ENCODE measurements around the gene CACNG4. TPM values are rescaled to one million over a fixed set of nuclear protein-coding genes. Genes with fewer than 3 reads are reported as not detected.

CACNG4 gene
- total and polyA plus RNA-seq, 2 of the 4 experiments (the other 2 are of a cell fraction), result under 0.01 to 0.53 TPM

- no peak overlapping the region for H4K8ac ChIP-seq (ENCODE audit: low read depth in 2 of 2, low read length in 2 of 2)
- POLR2A ChIA-PET (ENCODE audit: unreplicated experiment), result no interaction called here
- no peak overlapping the region for H4K5ac ChIP-seq (ENCODE audit: low read depth, low read length)
- no peak overlapping the region for H3K4me2 ChIP-seq (ENCODE audit: low read depth, low read length)
- peaks cover 20% of the 10 kb centered on the region for H3K9me3 ChIP-seq (ENCODE audit: control insufficient read depth, insufficient read depth, low read length)
- 0 out of 2 replicates have a peak, but pooled peaks cover 4% of the 10 kb centered on the region for H4K20me1 ChIP-seq (ENCODE audit: insufficient read depth, low read length)
- H2AFZ ChIP-seq (replicated peaks; ENCODE audit: low read length, poor library complexity), result no peak overlapping the region
- H3K56ac ChIP-seq (ENCODE audit: extremely low read depth, insufficient read depth, low read length), result no peak overlapping the region
- intact Hi-C loops (cut with micrococcal nuclease), result no loop called here
- no peaks in the 10 kb centered on the region for H3K4me1 ChIP-seq (ENCODE audit: control insufficient read depth, insufficient read depth, low read length)
- no peaks in the 10 kb centered on the region for H3K36me3 ChIP-seq (ENCODE audit: control insufficient read depth, insufficient read depth, low read length)
- no peak for ATAC-seq (ENCODE audit: low read depth)
- no peak overlapping the region for H2BK20ac ChIP-seq (ENCODE audit: low read depth, low read length)
- H4K91ac ChIP-seq (ENCODE audit: insufficient read depth, low read depth, low read length), result no peak overlapping the region
- H3K18ac ChIP-seq (ENCODE audit: low read depth, low read length), result no peak overlapping the region
- no peak for DNase-seq
- no peak overlapping the region for H3K9ac ChIP-seq (ENCODE audit: low read depth, low read length)
- H3K27me3 ChIP-seq (ENCODE audit: control insufficient read depth, insufficient read depth, low read length), result peaks cover 10% of the 10 kb centered on the region
- WGBS, 2 experiments (ENCODE audit: extremely low coverage in 2 of 2, insufficient read length in 1 of 2), result 100% methylated on average over 1 of the region's 5 CpGs; no CpG with 5 or more reads in 1 of the 2 experiments
- peaks cover 5% of the 10 kb centered on the region for H3K9me1 ChIP-seq (ENCODE audit: insufficient read depth, low read length)
- H2AK9ac ChIP-seq (replicated peaks; ENCODE audit: low read depth, low read length, poor library complexity), result no peak overlapping the region
- no peak overlapping the region for H2BK5ac ChIP-seq (ENCODE audit: low read depth, low read length, poor library complexity, severe bottlenecking)
- H2BK120ac ChIP-seq (ENCODE audit: low read depth, low read length), result no peak overlapping the region
- dilution Hi-C loops (cut with HindIII; ENCODE audit: low sequenced_read_pairs, unreplicated experiment), result no loop called here
- no peak overlapping the region for H3K14ac ChIP-seq (replicated peaks; ENCODE audit: low read depth, low read length)
- no peak overlapping the region for H3K4ac ChIP-seq (ENCODE audit: low read depth, low read length)
- H3K4me3 ChIP-seq (ENCODE audit: insufficient read depth, low read depth, low read length), result no peak overlapping the region
- H3K23ac ChIP-seq (ENCODE audit: low read depth, low read length), result no peak overlapping the region
- TF ChIP-seq CHD1 (IDR thresholded peaks at IDR 0.05; ENCODE audit: low read depth, low read length), result no peak
- in situ Hi-C loops (cut with MboI; ENCODE audit: low sequenced_read_pairs), result no loop called here
- no peak overlapping the region for H3K27ac ChIP-seq (ENCODE audit: insufficient read depth, low read length)
- H2BK15ac ChIP-seq (ENCODE audit: low read depth, low read length), result no peak overlapping the region
- no TSS peak for BruUV-seq (replicated peaks)
- CTCF ChIA-PET, result no interaction called here
- no peak overlapping the region for H2AK5ac ChIP-seq (ENCODE audit: low read depth, low read length)
- H3K79me1 ChIP-seq (ENCODE audit: low read depth in 1 of 2, low read length in 2 of 2), result no peaks in the 10 kb centered on the region
Observed at GRCh38 chr17:67051837-67052236, 87.3 kb downstream of the CACNG4 start.

Data from IMR-90 (cell line).